Measurements from ENCODE around the gene PTTG1IP.

DNA sequence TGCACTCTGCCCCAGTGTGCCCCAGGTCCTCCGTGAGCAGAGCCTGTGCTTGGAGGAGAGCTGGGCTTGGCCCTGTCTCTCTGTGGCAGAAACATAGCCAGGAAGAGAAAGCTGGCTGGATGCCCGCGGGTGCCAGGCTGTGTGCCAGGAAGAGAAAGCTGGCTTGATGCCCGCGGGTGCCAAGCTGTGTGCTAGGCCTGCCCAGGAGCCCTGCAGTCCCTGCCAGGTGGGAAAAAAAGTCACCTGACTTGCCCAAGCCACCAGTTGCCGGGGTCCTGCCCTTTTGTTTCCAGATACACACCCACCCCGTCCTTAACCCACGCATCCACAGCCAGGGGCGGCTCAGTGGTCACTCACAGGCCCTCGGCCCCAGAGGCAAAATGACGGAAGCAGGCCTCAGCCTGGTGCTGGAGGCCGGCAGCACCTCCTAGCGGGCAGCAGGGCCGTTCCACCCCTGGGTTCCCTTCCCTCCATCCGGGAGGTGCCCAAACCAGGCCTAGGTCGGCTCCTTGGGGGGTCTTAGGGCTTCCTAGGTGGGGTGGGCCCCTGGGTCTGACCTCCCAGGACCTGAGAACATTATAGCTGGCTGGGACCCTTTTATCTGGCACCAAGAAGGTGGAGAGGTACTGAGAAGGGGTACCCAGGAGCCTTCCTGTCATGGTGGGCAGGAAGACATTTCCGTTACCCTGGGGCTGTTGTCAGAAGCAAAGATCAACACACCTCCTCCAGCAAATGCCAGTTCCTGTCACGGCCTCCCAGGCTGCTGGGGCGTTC lies 38.1 kb upstream of the PTTG1IP start:
- TF ChIP-seq BCL11A (tag by site-specific recombination; IDR thresholded peaks at IDR 0.05; ENCODE audit: low read depth) (no peak), REPIN1 (tag by site-specific recombination; IDR thresholded peaks at IDR 0.05; ENCODE audit: low read depth) (no peak), ZNF837 (tag by site-specific recombination; IDR thresholded peaks at IDR 0.05) (no peak), SCRT2 (tag by site-specific recombination; IDR thresholded peaks at IDR 0.05) (no peak), ZNF624 (tag by site-specific recombination; IDR thresholded peaks at IDR 0.05) (no peak), ZNF549 (tag by site-specific recombination; IDR thresholded peaks at IDR 0.05) (no peak), ZNF292 (tag by site-specific recombination; IDR thresholded peaks at IDR 0.05; ENCODE audit: borderline replicate concordance, low read depth) (no peak), ZNF121 (tag by site-specific recombination; IDR thresholded peaks at IDR 0.05) (no peak), ZNF423 (tag by site-specific recombination; IDR thresholded peaks at IDR 0.05) (no peak), ZNF560 (tag by site-specific recombination; IDR thresholded peaks at IDR 0.05; ENCODE audit: borderline replicate concordance) (no peak)
- TF ChIP-seq, protein P1, sequence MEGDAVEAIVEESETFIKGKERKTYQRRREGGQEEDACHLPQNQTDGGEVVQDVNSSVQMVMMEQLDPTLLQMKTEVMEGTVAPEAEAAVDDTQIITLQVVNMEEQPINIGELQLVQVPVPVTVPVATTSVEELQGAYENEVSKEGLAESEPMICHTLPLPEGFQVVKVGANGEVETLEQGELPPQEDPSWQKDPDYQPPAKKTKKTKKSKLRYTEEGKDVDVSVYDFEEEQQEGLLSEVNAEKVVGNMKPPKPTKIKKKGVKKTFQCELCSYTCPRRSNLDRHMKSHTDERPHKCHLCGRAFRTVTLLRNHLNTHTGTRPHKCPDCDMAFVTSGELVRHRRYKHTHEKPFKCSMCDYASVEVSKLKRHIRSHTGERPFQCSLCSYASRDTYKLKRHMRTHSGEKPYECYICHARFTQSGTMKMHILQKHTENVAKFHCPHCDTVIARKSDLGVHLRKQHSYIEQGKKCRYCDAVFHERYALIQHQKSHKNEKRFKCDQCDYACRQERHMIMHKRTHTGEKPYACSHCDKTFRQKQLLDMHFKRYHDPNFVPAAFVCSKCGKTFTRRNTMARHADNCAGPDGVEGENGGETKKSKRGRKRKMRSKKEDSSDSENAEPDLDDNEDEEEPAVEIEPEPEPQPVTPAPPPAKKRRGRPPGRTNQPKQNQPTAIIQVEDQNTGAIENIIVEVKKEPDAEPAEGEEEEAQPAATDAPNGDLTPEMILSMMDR (tag by site-specific recombination; IDR thresholded peaks at IDR 0.05), result no peak
- TF ChIP-seq, protein P2, sequence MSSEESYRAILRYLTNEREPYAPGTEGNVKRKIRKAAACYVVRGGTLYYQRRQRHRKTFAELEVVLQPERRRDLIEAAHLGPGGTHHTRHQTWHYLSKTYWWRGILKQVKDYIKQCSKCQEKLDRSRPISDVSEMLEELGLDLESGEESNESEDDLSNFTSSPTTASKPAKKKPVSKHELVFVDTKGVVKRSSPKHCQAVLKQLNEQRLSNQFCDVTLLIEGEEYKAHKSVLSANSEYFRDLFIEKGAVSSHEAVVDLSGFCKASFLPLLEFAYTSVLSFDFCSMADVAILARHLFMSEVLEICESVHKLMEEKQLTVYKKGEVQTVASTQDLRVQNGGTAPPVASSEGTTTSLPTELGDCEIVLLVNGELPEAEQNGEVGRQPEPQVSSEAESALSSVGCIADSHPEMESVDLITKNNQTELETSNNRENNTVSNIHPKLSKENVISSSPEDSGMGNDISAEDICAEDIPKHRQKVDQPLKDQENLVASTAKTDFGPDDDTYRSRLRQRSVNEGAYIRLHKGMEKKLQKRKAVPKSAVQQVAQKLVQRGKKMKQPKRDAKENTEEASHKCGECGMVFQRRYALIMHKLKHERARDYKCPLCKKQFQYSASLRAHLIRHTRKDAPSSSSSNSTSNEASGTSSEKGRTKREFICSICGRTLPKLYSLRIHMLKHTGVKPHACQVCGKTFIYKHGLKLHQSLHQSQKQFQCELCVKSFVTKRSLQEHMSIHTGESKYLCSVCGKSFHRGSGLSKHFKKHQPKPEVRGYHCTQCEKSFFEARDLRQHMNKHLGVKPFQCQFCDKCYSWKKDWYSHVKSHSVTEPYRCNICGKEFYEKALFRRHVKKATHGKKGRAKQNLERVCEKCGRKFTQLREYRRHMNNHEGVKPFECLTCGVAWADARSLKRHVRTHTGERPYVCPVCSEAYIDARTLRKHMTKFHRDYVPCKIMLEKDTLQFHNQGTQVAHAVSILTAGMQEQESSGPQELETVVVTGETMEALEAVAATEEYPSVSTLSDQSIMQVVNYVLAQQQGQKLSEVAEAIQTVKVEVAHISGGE (tag by site-specific recombination; conservative IDR thresholded peaks at IDR 0.05; ENCODE audit: low read depth), result no peak
- TF ChIP-seq, protein P3, sequence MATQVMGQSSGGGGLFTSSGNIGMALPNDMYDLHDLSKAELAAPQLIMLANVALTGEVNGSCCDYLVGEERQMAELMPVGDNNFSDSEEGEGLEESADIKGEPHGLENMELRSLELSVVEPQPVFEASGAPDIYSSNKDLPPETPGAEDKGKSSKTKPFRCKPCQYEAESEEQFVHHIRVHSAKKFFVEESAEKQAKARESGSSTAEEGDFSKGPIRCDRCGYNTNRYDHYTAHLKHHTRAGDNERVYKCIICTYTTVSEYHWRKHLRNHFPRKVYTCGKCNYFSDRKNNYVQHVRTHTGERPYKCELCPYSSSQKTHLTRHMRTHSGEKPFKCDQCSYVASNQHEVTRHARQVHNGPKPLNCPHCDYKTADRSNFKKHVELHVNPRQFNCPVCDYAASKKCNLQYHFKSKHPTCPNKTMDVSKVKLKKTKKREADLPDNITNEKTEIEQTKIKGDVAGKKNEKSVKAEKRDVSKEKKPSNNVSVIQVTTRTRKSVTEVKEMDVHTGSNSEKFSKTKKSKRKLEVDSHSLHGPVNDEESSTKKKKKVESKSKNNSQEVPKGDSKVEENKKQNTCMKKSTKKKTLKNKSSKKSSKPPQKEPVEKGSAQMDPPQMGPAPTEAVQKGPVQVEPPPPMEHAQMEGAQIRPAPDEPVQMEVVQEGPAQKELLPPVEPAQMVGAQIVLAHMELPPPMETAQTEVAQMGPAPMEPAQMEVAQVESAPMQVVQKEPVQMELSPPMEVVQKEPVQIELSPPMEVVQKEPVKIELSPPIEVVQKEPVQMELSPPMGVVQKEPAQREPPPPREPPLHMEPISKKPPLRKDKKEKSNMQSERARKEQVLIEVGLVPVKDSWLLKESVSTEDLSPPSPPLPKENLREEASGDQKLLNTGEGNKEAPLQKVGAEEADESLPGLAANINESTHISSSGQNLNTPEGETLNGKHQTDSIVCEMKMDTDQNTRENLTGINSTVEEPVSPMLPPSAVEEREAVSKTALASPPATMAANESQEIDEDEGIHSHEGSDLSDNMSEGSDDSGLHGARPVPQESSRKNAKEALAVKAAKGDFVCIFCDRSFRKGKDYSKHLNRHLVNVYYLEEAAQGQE (tag by site-specific recombination; IDR thresholded peaks at IDR 0.05), result no peak
- TF ChIP-seq, protein P4, sequence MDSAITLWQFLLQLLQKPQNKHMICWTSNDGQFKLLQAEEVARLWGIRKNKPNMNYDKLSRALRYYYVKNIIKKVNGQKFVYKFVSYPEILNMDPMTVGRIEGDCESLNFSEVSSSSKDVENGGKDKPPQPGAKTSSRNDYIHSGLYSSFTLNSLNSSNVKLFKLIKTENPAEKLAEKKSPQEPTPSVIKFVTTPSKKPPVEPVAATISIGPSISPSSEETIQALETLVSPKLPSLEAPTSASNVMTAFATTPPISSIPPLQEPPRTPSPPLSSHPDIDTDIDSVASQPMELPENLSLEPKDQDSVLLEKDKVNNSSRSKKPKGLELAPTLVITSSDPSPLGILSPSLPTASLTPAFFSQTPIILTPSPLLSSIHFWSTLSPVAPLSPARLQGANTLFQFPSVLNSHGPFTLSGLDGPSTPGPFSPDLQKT (IDR thresholded peaks at IDR 0.05; ENCODE audit: borderline replicate concordance, low read depth, low read length), result no peak

Measured in HEK293 (cell line).